Stimulated activated CD4-positive, alpha-beta T cell treated with anti-CD3 and anti-CD28 coated beads, Interleukin-2, amount 100 ng/mL, for 24 hours (primary cell): Measurements from ENCODE around the gene SERPINA5.
A peak's percentile ranks its signal among the peaks of the same experiment; 100 is the strongest.

Experiments used
- DNase-seq, 2 donors: peaks; one replicate each; pipeline ENCODE4 v3.0.0-alpha.2; 2020

The SERPINA5 gene, protein sequence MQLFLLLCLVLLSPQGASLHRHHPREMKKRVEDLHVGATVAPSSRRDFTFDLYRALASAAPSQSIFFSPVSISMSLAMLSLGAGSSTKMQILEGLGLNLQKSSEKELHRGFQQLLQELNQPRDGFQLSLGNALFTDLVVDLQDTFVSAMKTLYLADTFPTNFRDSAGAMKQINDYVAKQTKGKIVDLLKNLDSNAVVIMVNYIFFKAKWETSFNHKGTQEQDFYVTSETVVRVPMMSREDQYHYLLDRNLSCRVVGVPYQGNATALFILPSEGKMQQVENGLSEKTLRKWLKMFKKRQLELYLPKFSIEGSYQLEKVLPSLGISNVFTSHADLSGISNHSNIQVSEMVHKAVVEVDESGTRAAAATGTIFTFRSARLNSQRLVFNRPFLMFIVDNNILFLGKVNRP

DNA sequence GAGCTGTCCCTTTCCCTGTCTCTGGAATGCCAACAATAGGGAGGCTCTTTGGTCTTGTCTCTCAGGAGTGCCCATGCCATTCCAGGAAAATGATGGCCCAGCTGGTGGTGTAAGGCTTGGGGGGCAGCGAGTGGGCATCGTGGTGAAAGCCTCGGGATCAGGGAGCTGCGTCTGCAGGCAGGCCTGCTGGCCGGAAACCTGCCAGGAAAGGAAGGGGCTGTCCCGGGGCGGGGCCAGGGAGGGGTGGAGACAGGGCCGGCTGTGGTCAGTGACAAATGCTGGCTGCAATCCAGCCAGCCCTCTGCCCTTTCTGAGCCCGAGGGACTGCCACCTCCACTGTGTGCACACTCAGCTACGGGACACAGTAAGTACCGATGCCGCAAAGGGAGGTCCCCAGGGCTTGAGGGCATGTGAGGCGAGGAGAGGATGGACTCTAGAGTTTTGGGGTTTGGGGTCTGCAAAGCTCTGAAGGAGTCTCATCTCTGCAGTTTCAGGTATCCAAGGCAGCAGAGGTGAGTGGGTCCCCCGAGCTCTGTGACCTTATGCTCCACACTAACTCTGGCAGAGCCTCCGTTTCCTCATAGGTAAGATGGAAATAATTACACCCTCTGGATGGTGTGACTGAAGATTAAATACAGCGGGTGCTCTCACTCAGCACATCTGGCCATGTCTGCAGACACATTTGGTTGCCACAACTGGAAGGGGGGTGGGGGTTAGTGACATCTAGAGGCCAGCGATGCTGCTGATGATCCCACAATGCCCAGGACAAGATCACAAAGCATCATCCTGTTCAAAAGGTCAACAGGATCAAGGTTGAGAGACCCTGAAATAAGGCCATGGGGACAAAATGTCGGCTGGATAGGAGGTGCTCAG, at the start of gene SERPINA5:
Gene SERPINA5 (plus strand): TSS at position 300 of the 873 bp plus-strand sequence. CDS start 5,937 bp downstream, outside the sequence.
- DNase-seq, result no peak

DNA sequence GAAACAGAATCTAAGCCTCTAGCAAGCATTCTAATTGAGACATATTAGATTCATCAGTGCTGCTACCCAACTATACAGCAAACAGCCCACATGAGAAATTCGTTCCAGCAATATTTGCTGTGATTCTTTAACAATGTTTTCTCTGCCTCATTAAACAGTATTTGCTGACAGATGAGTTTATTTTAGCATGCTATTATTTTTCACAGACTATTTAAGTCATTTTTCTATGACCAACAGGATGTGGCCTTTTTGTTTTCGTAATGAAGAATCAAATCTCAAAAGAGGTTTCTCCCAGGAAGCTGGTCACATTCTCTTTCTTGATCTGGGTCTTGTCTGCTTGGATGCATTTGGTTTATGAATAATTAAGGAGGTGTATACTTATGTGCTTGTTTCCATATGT, 48.8 kb upstream of the SERPINA5 start:
- no peak for DNase-seq

DNA sequence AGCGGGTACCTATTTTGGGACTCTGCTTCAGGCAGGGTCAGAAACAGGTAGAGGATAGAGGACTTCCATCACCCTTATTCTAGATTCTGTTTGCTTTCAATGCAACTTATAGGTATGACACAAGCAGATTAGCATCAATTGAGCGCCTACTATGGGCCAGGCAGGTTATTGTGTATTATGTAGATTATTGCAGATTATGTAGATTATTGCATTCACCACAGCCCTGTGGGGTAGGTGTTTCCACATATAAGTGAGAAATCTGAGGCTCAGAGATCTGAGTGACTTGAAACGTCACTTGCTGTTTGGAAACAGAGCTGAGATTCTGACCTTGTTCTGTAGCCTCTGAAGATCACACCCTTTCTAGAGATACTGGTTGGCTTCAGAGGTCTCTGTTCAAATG, 45.7 kb upstream of the SERPINA5 start:
- DNase-seq, result no peak

DNA sequence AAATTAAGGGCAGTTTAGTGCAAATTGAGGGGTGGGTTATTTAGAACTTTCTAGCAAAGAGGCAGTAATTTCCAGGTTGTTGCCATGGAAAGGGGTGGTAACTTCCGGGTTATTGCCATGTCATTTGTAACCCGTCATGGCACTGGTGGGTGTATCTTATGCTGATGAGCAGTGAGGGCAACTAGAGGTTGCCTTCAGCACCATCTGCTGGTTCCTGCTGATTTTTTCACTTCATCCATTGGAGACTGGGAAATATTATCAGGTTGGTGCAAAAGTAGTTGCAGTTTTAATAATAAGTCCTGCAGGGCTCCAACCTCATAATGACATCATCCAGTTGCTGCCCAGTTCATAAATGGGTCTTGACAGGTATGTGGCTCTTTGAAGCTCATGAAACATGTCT, 44.4 kb upstream of the SERPINA5 start:
- no peak for DNase-seq

DNA sequence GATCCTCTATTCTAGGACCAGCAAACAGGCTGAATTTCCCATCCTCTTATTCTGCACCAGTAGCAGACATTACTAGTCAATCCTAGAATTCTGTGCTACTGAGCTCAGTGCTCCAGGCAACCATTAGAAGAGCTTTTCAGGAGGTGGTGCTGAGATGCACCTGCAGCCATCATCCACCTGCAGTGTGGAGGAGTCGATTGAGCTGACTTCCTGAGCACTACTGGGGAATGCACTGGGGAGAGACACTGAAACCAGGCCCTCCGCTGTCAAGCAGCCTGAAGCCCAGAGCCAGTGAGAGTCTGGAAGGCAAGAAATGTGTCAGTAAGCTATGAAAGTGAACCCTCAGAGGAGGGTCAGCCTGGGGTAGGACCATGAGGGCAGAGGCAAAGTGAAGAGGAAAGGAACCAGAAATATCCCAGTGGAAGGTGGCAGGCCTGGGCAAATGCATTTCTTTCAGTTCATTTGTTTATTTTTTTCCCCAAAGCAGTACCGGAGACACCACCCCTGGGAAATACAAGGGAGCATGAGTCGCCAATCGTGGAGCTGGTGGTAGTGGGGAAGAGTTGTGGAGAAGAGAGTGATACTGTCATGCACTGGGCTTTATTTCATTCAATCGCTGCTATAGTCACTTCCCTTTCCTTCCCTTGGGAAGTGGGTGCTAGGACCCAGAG, 43.0 kb upstream of the SERPINA5 start:
- DNase-seq, result no peak

DNA sequence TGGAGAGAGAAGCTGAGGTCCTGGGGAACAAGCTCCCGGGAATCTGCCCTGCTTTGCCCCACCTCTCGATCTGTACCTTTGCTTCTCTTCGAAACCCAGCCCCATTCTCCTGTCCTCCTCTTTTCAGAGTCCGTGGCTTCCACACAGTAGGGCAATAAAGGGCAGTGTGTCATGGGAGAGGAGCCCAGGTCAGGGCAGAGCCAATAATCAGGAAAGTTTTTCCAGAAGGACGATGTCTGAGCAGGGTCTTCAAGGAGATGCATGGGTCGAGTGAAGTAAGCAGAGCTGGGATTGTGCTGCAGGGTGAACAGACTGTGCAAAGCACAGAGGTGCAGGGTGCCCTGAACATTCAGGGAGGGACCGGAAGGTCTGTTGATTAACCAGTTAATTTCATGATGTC, 42.0 kb upstream of the SERPINA5 start:
- DNase-seq, result no peak

DNA sequence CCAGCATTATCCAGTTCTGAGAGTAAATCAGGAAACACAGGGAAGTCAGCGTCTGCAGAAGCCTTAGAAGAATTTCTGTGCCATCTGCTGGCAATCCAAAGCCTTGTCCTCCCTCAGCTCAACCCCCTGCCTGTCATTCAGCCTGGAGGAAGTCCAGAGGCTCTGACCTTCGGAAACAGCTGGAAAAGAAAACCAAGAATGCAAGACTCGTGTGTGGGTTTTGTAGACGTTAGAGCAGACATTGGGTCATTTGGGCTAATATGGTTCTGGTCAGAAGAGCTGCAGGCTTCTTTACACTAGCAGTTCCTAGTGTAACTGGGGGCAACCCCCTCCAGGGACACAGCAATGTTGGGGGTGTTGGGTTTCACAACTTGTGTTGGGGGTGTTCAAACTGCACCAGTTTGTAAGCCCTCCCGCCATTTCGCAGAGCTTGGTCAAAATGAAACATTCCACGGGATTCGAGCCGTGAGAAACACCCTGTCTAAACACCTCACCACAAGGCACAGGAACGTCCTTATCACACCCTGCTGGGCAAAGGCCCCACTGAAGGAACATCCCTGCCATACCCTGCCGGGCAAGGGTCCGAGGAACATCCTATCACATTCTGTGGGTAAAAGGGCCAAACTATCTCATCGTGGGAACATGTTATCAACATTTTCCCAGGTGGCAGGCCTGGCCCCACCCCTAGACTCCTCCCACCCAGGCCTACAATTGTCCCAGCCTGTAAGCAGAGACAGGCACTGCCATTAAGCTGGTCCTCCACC, 41.0 kb upstream of the SERPINA5 start:
- no peak for DNase-seq

DNA sequence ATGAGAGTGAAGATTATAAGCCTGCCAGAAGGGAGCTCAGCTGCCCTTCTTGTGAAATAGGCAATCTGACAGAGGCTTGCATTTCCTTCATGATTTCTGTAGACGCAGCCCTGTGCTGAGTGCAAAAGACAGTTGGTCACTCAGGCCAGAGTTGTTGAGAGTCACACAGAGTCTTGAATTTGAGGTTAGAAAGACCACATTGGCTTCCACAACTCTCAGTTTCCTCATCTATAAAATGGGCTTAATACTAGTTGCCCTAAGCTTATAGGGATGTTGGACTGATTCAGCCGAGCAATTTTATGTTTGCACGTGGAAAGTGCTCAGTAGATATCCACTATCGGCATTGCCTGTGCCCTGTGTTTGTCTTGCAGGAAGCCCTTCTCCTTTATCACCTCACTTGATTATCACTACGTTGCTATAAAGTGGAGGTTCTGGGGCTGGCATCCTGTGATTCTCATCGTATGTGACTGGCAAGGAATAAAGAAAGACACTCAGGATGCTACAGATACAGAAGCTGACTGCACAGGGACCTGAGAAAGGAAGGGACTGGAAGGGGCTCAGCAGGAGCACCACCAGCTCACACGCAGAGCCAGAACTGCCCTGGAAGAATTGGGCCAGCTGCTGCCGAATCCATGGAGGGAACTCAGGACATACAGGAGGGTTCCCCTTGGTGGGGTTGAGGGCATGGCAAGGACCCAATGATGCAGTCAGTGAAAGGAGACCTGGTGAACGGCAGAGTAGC, 39.8 kb upstream of the SERPINA5 start:
- no peak for DNase-seq

DNA sequence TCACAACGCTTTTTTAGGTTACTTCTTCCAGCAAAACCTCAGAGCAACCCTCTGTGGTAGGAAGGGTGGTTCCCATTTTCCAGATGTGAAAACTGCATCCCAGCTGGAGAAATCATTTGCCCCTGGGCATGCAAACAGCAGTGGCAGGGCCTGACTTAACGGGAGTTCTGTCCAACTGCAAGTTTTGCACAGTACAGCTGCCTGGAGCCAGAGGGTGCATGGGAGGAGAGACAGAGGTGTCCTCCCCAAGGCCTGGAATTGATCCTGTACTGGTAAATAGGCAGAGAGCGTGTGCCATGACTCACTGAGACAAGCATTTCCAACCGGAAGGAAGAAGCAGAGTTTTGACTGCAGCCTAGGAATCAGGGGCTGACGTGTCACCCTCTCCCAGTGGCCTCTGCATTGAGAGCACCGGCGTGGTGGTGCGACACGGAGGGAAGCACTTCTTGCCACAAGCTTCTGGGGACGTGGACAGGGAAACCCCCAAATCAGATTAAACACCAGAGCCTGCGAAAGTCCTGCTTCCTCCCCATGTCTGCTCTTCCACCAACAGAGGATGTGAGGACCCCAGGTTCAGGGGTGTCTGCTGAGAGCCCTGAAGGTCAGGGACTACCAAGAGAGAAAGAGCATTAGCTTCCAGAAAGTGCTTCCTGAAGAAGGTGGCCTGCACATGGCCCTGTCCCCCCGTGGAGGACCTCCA, 39.0 kb upstream of the SERPINA5 start:
- no peak for DNase-seq

DNA sequence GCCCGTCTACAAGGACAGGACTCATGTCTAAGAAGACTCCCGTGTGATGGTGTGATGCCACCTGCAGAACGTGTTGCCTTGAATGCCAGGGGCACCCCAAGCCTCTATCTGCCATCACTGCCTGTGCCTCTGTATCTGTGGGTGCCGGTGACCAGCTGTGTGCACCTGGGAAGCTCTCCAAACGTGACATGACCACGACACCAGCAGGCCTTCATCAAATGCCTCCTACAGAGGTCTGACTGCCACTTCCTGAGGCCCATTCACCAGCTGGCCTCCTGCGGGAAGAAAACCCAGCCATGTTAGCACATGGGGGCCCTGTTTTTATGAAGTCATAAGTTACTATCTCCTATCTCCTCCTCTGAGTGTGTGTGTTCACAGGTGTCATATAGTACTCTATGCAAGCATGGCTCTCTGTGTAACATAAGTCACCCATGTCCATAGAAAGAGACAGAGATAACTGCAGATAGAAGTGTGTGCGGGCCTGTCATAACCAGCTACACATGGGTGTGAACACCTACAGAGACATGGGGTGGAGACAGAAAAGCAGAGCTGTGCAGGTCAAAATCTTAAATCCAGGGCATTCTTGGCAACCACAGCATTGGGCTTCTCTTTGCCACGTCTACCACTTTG, 38.3 kb upstream of the SERPINA5 start:
- no peak for DNase-seq

DNA sequence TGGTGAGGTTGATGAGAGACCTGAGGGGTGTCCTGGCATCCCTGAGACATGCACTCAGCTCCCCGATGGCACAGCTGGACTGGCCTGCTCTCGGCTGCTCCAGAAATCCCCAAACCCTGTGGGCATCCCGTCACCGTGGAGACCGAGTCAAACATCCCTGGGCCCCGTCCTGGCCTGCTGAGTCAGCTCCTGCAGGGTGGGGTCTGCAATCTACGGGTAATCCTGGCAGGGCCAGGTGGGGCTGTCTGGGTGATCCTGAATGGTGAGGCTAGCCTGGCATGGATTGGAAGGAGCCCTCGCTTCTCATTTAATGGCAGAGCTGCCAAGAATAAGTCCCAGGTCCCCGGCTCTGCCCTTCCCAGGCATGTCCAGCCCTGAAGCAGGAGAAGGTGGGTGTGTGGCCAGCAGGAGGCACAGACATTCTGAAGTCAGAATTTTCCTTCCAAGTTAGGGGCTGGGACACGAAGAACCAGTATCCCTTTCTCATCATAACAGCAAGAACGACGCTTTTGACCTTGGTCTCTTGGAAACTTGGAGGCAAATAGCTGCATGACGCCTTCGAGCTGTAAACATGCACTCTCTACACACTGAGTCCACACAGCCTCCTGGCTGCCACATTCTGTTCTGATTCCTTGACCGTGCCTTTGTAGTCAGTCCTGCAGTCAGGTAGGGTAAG, 37.6 kb upstream of the SERPINA5 start:
- DNase-seq, result no peak

DNA sequence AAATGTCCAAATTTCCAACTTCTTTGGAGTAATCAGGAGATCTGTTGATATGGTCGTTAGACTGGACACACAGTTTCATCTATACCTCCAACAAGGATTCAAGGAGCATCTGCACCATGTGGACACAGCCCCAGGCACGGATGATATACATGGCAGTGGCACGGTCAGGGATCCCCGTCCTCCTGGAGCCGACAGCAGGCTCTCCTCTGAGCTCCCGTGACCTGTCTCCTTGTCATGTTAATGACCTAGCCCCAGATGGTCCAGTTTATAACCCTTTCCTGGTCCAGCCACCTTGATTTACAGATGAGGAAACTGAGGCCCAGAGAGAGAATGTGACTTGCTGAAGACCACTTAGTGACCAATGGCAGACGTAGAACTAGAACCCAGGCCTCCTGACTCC, 36.5 kb upstream of the SERPINA5 start:
- DNase-seq, result no peak

DNA sequence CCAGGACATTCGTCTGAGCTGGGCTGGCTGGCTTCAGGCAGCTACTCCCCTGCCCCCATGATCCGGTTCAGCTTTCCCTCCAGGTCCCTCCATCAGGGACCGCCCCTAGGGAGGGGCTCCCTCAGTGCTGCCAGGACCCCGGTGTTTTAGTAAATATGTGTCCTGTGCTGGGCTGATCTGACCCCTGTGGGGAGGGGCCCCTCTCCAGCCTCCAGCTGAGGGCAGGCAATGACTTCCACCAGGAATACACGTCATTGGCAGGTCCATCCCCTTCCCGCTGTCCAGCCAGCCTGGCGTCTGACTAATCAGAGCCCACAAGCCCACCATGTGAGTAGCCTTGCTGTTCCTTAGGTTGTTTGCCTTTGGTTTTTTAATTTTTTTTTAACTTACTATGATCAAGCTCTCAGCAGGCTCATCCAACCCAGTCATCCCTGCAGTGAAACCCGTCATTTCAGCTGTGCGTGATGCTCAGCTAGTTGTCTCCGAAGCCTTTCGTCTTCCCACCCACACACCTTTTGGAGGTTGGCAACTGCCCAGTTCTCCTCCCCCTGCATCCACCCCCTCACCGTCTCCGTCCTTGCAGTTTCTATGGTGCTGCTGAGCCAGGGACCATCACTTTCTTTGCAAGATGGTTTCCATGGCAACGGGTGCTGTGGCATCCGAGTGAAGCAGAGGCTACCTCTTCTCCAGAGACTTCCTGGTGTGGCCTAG, 35.9 kb upstream of the SERPINA5 start:
- no peak for DNase-seq

DNA sequence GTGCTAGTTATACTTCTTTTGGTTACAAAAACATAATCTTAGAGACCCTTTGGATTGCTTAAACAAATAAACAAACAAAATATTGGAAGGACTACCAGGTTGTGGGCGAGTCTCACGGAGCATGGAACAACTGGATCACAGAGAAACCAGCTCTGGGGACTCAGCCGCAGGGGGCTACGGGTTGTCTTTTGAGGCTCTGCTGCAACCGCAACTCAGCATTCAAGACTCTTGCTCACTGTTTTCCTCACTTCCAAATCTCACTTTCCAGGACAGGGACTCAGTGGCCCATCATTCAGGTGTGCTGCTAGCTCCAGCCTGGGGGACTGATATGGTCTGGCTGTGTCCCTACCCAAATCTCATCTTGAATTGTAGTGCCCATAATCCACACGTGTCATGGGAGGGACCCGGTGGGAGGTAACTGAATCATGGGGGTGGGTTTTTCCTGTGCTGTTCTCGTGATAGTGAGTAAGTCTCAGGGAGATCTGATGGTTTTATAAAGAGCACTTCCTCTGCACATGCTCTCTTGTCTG, 34.0 kb upstream of the SERPINA5 start:
- DNase-seq, result no peak

DNA sequence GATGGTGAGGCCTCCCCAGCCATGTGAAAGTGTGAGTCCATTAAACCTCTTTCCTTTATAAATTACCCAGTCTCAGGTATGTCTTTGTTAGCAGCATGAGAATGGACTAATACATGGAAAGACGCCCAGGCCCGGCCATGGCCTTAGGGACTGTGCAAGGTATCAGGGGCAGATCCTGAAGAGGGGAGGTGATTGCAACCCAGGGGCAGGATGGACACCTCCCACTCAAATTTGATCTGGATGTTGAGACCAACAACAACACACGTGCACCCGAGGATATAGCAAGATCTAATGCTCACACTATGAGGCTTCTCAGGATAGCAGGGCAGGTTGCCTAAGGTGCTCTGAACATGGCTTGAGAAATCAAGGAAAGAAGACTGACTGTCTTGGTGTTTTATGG, 33.5 kb upstream of the SERPINA5 start:
- DNase-seq, result no peak

DNA sequence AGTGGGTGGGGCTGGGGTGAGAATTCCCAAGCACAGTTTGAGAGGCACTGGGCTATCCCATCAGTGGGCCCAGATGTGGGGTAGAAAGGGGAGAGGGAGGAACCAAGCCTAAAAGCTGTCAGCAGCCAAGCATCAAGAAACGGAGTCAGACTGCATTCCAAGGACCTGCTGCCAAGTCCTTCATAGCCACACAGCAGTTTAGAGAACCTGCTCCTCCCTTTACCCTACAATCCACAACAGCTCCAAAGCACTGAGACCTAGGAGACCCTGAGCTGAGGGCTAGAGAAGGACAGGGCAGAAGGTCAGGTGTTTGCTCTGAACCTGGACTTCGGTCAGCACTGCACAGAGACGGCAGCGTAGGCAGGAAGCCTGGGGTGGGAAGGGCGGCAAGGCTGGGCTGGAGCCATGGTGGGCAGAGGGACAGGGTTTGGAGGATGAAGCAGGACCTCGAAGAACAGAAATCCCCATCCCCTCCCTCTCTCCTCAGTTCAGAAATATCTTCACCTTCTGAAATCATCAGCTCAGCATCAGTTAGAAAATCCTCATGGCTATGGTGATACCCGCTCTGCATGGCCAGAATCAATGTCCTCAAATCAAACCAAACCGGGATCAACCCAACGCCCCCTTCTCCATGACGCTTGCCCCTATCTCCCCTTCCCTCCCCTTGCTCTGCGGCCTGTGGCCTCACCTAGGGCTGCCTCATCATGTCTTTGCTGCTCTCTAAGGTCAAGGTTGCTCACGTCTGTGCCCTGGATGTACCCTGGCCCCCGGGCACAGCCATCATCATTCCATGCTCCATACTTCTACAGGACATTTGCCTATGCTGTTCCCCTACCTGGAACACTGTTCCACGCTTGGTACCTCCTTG, 32.9 kb upstream of the SERPINA5 start:
- DNase-seq, result no peak

DNA sequence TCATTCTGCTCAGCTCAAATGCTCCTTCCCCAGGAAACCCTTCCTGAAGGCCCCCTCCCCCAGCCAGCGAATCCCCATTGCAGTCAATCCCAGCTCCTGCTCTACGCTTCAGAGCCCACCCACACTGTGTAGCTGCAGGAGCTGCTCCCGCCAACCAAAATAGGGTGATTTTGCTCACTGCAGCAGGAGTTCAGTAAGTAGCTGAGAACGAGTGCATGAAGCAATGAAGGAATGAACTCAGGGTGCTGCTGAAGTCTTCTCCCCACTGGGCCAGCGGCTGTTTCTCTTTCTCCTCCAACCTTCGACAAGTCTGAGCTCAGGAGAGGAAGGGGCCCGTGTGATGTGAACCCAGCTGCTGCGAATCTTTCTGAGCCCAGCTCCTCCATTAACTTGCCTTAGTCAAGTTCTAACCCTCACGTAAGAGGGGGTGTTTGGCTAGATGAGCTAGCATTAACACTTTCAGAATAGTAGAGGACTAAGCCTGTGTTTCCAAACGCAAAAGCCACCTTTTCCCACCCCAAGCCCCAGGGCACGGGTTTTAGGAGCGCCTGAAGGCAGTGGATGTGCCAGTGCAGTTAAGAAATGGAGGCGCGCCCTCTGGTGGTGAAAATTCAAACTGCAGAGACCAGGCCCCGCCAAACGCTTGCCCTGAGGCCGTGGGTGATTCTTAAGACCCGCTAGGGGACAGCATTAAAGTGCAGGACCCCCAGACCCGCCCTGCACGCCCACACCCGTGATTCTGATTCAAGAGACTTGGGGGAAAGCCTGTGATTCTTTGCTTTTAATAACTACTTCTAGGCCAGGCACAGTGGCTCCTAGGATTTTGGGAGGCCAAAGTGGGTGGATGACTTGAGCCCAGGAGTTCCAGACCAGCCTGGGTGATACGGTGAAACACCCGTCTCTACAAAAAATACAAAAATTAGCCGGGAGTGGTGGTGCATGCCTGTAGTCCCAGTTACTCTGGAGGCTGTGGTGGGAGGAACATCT, 31.9 kb upstream of the SERPINA5 start:
- DNase-seq, result peak; percentile 72 to 78
